Parathyroid adenoma (tissue), 2 donors: ENCODE measurements around the gene AHNAK2.

ENCODE experiments used
- H2AFZ ChIP-seq: fragments of 300-600 bp; sonication (generic); one replicate; pipeline ENCODE4 v1.7.0; 2017; ENCODE audit warnings: antibody characterized with exemption, mild to moderate bottlenecking
- H3K27ac ChIP-seq: fragments of 300-600 bp; sonication (generic); one replicate; pipeline ENCODE4 v1.7.0; 2017
- H3K27me3 ChIP-seq: fragments of 300-600 bp; sonication (generic); one replicate; pipeline ENCODE4 v1.7.0; 2017; ENCODE audit warnings: low read length; ENCODE audit not compliant: control insufficient read depth, insufficient read depth
- H3K36me3 ChIP-seq: fragments of 300-600 bp; sonication (generic); one replicate; pipeline ENCODE4 v1.7.0; 2017; ENCODE audit warnings: low read length; ENCODE audit not compliant: control insufficient read depth, insufficient read depth
- H3K4me1 ChIP-seq: fragments of 300-600 bp; sonication (generic); one replicate; pipeline ENCODE4 v1.7.0; 2017; ENCODE audit warnings: control low read depth
- H3K4me2 ChIP-seq: fragments of 300-600 bp; sonication (generic); one replicate; pipeline ENCODE4 v1.7.0; 2017; ENCODE audit warnings: low read length
- H3K4me3 ChIP-seq: fragments of 300-600 bp; sonication (generic); one replicate; pipeline ENCODE4 v1.7.0; 2017; ENCODE audit warnings: low read depth, low read length
- H3K79me2 ChIP-seq: fragments of 300-600 bp; sonication (generic); one replicate; pipeline ENCODE4 v1.7.0; 2017; ENCODE audit warnings: control low read depth
- H3K9ac ChIP-seq: fragments of 300-600 bp; sonication (generic); one replicate; pipeline ENCODE4 v1.7.0; 2017; ENCODE audit warnings: mild to moderate bottlenecking
- H3K9me3 ChIP-seq: fragments of 300-600 bp; sonication (generic); one replicate; pipeline ENCODE4 v1.7.0; 2017; ENCODE audit warnings: low read length; ENCODE audit not compliant: control insufficient read depth
- CTCF ChIP-seq: fragments of 300-600 bp; sonication (generic); IDR thresholded peaks from one replicate; pipeline ENCODE4 v1.7.0; 2017; ENCODE audit warnings: antibody characterized with exemption, mild to moderate bottlenecking
- donor health status: primary hyperparathyroidism.

Gene AHNAK2

GRCh38 chr14:104929268-104930230 is 48.6 kb downstream of the AHNAK2 start:
- Histone ChIP-seq H3K27me3 (no peaks in the 10 kb centered on the region), H3K4me2 (no peak overlapping the region), H3K79me2 (no peaks in the 10 kb centered on the region), H3K4me1 (peaks cover 8% of the 10 kb centered on the region), H3K9me3 (no peaks in the 10 kb centered on the region), H2AFZ (no peak overlapping the region), H3K27ac (no peak overlapping the region), H3K36me3 (no peaks in the 10 kb centered on the region), H3K4me3 (no peak overlapping the region), H3K9ac (no peak overlapping the region)
- no peak for TF ChIP-seq CTCF

- Histone ChIP-seq H3K27me3 (no peaks in the 10 kb centered on the region), H3K9me3 (no peaks in the 10 kb centered on the region), H3K4me2 (no peak overlapping the region), H3K27ac (no peak overlapping the region), H3K4me1 (peaks cover 4% of the 10 kb centered on the region), H3K79me2 (no peaks in the 10 kb centered on the region), H3K4me3 (no peak overlapping the region), H3K9ac (no peak overlapping the region), H2AFZ (no peak overlapping the region), H3K36me3 (no peaks in the 10 kb centered on the region)
- no peak for TF ChIP-seq CTCF
Measured at GRCh38 chr14:104928391-104929133, 49.6 kb downstream of the AHNAK2 start.

- no peak for TF ChIP-seq CTCF
- H3K36me3 ChIP-seq, result no peaks in the 10 kb centered on the region
- no peak overlapping the region for H3K4me2 ChIP-seq
- no peaks in the 10 kb centered on the region for H3K27me3 ChIP-seq
- H3K4me3 ChIP-seq, result no peak overlapping the region
- peaks cover 4% of the 10 kb centered on the region for H3K4me1 ChIP-seq
- H2AFZ ChIP-seq, result peak overlapping the region; percentile 50
- no peaks in the 10 kb centered on the region for H3K9me3 ChIP-seq
- no peak overlapping the region for H3K9ac ChIP-seq
- H3K79me2 ChIP-seq, result no peaks in the 10 kb centered on the region
- no peak overlapping the region for H3K27ac ChIP-seq
Measured at GRCh38 chr14:104927901-104928300, 50.3 kb downstream of the AHNAK2 start.

- H3K4me3 ChIP-seq, result no peak overlapping the region
- no peaks in the 10 kb centered on the region for H3K36me3 ChIP-seq
- no peak overlapping the region for H3K27ac ChIP-seq
- H3K27me3 ChIP-seq, result no peaks in the 10 kb centered on the region
- H3K79me2 ChIP-seq, result no peaks in the 10 kb centered on the region
- H3K4me2 ChIP-seq, result no peak overlapping the region
- no peak overlapping the region for H3K9ac ChIP-seq
- H2AFZ ChIP-seq, result peak overlapping the region; percentile 50
- H3K4me1 ChIP-seq, result peaks cover 4% of the 10 kb centered on the region
- TF ChIP-seq CTCF, result no peak
- H3K9me3 ChIP-seq, result no peaks in the 10 kb centered on the region
Measured at GRCh38 chr14:104927432-104927816, 50.8 kb downstream of the AHNAK2 start.
